Common myeloid progenitor, CD34-positive (primary cell): Measurements from ENCODE around the gene UNC79.

Experiments used
- CTCF ChIA-PET: fragments of 350-600 bp; sonication (Branson Sonifier 250); formaldehyde crosslinking; loops from one replicate; lab custom pipeline; 2021; ENCODE audit warnings: antibody characterized with exemption; lab: Charles Lee
- POLR2A ChIA-PET: fragments of 350-600 bp; sonication (Branson Sonifier 250); formaldehyde crosslinking; loops from one replicate; lab custom pipeline; 2021; ENCODE audit warnings: antibody characterized with exemption; lab: Charles Lee
- DNase-seq, 3 donors: peaks; one replicate each; pipeline versions ENCODE4 v3.0.0 to v3.0.0-alpha.2; 2013
- H3K27ac ChIP-seq, 2 experiments: 1 replicate in 1 of 2; 2 replicates in 1 of 2; pipeline ENCODE4 v1.7.0; 2013; ENCODE audit warnings: inconsistent platforms in 2 of 2, low read length in 2 of 2, mild to moderate bottlenecking in 2 of 2, low read depth in 1 of 2, moderate library complexity in 1 of 2; ENCODE audit not compliant: severe bottlenecking in 2 of 2, insufficient read depth in 1 of 2, poor library complexity in 1 of 2
- H3K27me3 ChIP-seq, 5 experiments: replicated peaks in 2 of 5; 1 replicate in 3 of 5; 2 replicates in 2 of 5; pipeline versions ENCODE4 v1.6.1 to v1.7.0; 2013; ENCODE audit warnings: low read length in 4 of 5, mild to moderate bottlenecking in 2 of 5, moderate library complexity in 2 of 5, inconsistent platforms in 1 of 5; ENCODE audit not compliant: insufficient read depth in 5 of 5, control insufficient read depth in 4 of 5
- H3K36me3 ChIP-seq, 4 experiments: 1 replicate in 2 of 4; 2 replicates in 2 of 4; pipeline versions ENCODE4 v1.6.1 to v1.7.0; 2013; ENCODE audit warnings: low read length in 3 of 4, control low read depth in 1 of 4, mild to moderate bottlenecking in 1 of 4; ENCODE audit not compliant: control insufficient read depth in 4 of 4, insufficient read depth in 4 of 4
- H3K4me1 ChIP-seq, 4 experiments: 1 replicate in 3 of 4; 2 replicates in 1 of 4; pipeline versions ENCODE4 v1.6.1 to v1.7.1; 2013; ENCODE audit warnings: low read length in 3 of 4, mild to moderate bottlenecking in 3 of 4, control low read depth in 1 of 4, inconsistent platforms in 1 of 4, moderate library complexity in 1 of 4; ENCODE audit not compliant: control insufficient read depth in 4 of 4, insufficient read depth in 4 of 4; ENCODE audit errors: control extremely low read depth in 1 of 4
- H3K4me3 ChIP-seq, 7 experiments: 1 replicate in 4 of 7; 2 replicates in 3 of 7; pipeline versions ENCODE4 v1.5.1 to v1.7.0; 2013; ENCODE audit warnings: mild to moderate bottlenecking in 7 of 7, low read length in 6 of 7, moderate library complexity in 6 of 7, inconsistent platforms in 2 of 7, low read depth in 2 of 7, control low read depth in 1 of 7; ENCODE audit not compliant: insufficient read depth in 4 of 7, control insufficient read depth in 1 of 7; ENCODE audit errors: extremely low read depth in 1 of 7
- H3K9me3 ChIP-seq, 5 experiments: 1 replicate in 4 of 5; 2 replicates in 1 of 5; pipeline versions ENCODE4 v1.6.1 to v1.7.1; 2013; ENCODE audit warnings: low read length in 4 of 5, mild to moderate bottlenecking in 2 of 5, inconsistent platforms in 1 of 5, low read depth in 1 of 5, moderate library complexity in 1 of 5; ENCODE audit not compliant: control insufficient read depth in 4 of 5, insufficient read depth in 2 of 5; ENCODE audit errors: control extremely low read depth in 1 of 5
- WGBS: methylation state at CpG from one replicate; pipeline ENCODE4 v1.1.5; 2013; ENCODE audit not compliant: insufficient coverage; 5-methylcytosine and 5-hydroxymethylcytosine counted together

The UNC79 gene

GRCh38 chr14:93665169-93665568, 234.4 kb downstream of the UNC79 start:
- H3K4me3 ChIP-seq: no peak overlapping the region
- H3K4me1 ChIP-seq: no peaks in the 10 kb centered on the region
- no peaks in the 10 kb centered on the region for H3K36me3 ChIP-seq
- POLR2A ChIA-PET: no interaction called here
- H3K9me3 ChIP-seq: peaks cover 0 to 22% (median 5%) of the 10 kb centered on the region in 5 experiments
- H3K27me3 ChIP-seq: peaks cover 0 to 3% (median under 1%) of the 10 kb centered on the region in 5 experiments
- no peak for DNase-seq
- no peak overlapping the region for H3K27ac ChIP-seq
- CTCF ChIA-PET: no interaction called here

DNA sequence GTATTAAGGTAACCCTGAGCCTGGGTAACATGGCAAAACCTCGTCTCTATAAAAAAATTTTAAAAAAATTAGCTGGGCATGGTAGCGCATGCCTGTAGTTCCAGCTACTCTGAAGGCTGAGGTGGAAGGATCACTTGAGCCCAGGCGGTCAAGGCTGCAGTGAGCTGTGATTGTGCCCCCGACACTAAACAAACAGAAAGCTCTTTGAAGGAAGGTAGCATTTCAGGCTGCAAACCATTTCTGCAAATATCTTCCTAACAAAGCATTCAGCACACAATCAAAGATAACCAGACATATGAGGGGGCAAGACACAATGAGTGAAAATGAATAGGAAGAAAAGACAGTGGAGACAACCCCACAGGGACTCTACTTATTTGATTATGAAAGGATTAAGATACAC, 238.9 kb downstream of the UNC79 start:
- CTCF ChIA-PET: no interaction called here
- WGBS: 90% methylated on average over 3 of the region's 4 CpGs
- Histone ChIP-seq H3K9me3 (peaks cover 0 to 17% (median 0%) of the 10 kb centered on the region in 5 experiments), H3K27me3 (peaks cover 0 to 3% (median 2%) of the 10 kb centered on the region in 5 experiments), H3K4me1 (no peaks in the 10 kb centered on the region), H3K27ac (no peak overlapping the region), H3K36me3 (no peaks in the 10 kb centered on the region), H3K4me3 (no peak overlapping the region)
- POLR2A ChIA-PET: no interaction called here
- no peak for DNase-seq

DNA sequence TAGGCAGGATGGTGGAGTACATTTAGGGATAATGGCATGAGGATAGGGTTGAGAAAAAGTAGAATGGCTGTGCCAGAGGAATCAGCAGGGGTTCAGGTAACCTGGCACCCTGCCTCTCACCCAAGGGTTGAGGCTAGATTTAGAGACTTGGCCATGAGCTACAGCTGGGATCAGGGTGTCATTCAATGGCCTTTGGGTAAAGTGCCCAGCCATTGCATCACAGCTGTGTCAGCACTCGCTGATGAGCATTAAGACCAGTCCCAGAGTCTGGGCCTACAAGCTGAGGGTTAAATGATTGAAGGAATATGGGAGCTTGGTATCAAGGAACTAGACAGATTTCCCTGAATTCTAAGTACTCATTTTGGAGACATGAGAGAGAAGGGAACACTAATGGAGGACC, 243.6 kb downstream of the UNC79 start:
- H3K4me1 ChIP-seq: peaks cover 0 to 3% (median 0%) of the 10 kb centered on the region in 4 experiments
- 100% methylated on average over 1 of the region's 1 CpG for WGBS
- CTCF ChIA-PET: interaction anchor here (2.2 kb wide), 1 partner anchor 18 kb away, joined by 7 read pairs; no protein-coding TSS in a partner anchor

GRCh38 chr14:93675651-93676050, 244.9 kb downstream of the UNC79 start:
- H3K27ac ChIP-seq: no peak overlapping the region
- no peaks in the 10 kb centered on the region for H3K9me3 ChIP-seq
- no peak overlapping the region for H3K4me3 ChIP-seq
- CTCF ChIA-PET: no interaction called here
- POLR2A ChIA-PET: no interaction called here
- no peaks in the 10 kb centered on the region for H3K36me3 ChIP-seq
- no peak for DNase-seq
- peaks cover 0 to 3% (median 0%) of the 10 kb centered on the region in 4 experiments for H3K4me1 ChIP-seq
- peaks cover 0 to 2% (median 0%) of the 10 kb centered on the region in 5 experiments for H3K27me3 ChIP-seq

More for the DNA sequence above, 243.6 kb downstream of the UNC79 start:
- no peak for DNase-seq
- POLR2A ChIA-PET: no interaction called here
- Histone ChIP-seq H3K9me3 (no peaks in the 10 kb centered on the region), H3K4me3 (no peak overlapping the region), H3K27ac (no peak overlapping the region), H3K27me3 (peaks cover 0 to 3% (median 2%) of the 10 kb centered on the region in 5 experiments), H3K36me3 (no peaks in the 10 kb centered on the region)

GRCh38 chr14:93676416-93676958, 245.7 kb downstream of the UNC79 start:
- peaks cover 0 to 3% (median 0%) of the 10 kb centered on the region in 4 experiments for H3K4me1 ChIP-seq
- CTCF ChIA-PET: no interaction called here
- POLR2A ChIA-PET: no interaction called here
- no peak overlapping the region for H3K4me3 ChIP-seq
- H3K27me3 ChIP-seq: peaks cover 0 to 4% (median 0%) of the 10 kb centered on the region in 5 experiments
- H3K27ac ChIP-seq: no peak overlapping the region
- no peaks in the 10 kb centered on the region for H3K36me3 ChIP-seq
- 94% methylated on average over 2 of the region's 2 CpGs for WGBS
- peak in 2 of 3 donors; percentile 29 to 41 for DNase-seq
- H3K9me3 ChIP-seq: no peaks in the 10 kb centered on the region

GRCh38 chr14:93682459-93682858, 251.7 kb downstream of the UNC79 start:
- ChIA-PET CTCF (no interaction called here), POLR2A (no interaction called here)
- no peak overlapping the region for H3K4me3 ChIP-seq
- WGBS: no CpG with 5 or more reads among the region's 2 CpGs
- no peaks in the 10 kb centered on the region for H3K9me3 ChIP-seq
- no peak for DNase-seq
- H3K27me3 ChIP-seq: peaks cover 0 to 20% (median 3%) of the 10 kb centered on the region in 5 experiments
- no peak overlapping the region for H3K27ac ChIP-seq
- no peaks in the 10 kb centered on the region for H3K4me1 ChIP-seq
- H3K36me3 ChIP-seq: no peaks in the 10 kb centered on the region

GRCh38 chr14:93683226-93683625, 252.5 kb downstream of the UNC79 start:
- DNase-seq: peak in 2 of 3 donors; percentile 7 to 8
- no peaks in the 10 kb centered on the region for H3K9me3 ChIP-seq
- no peaks in the 10 kb centered on the region for H3K36me3 ChIP-seq
- ChIA-PET CTCF (no interaction called here), POLR2A (no interaction called here)
- WGBS: 44% methylated on average over 2 of the region's 5 CpGs
- no peak overlapping the region for H3K27ac ChIP-seq
- H3K4me3 ChIP-seq: no peak overlapping the region
- H3K4me1 ChIP-seq: no peaks in the 10 kb centered on the region
- H3K27me3 ChIP-seq: peaks cover 0 to 28% (median 7%) of the 10 kb centered on the region in 5 experiments
